GM19023 (cell line): ENCODE results near the gene HPCAL1.
A peak's percentile ranks its signal among the peaks of the same experiment; 100 is the strongest.

Experiments used
- ATAC-seq: cut with Tn5 transposase; IDR thresholded peaks from one replicate; pipeline ENCODE4 v1.9.1; 2021; ENCODE audit warnings: mild to moderate bottlenecking, moderate library complexity; ENCODE audit not compliant: unreplicated experiment

HPCAL1 gene

GRCh38 chr2:10400978-10401951 is 98.6 kb downstream of the HPCAL1 start:
- ATAC-seq, result no peak

GRCh38 chr2:10402062-10402585 is 99.4 kb downstream of the HPCAL1 start:
- no peak for ATAC-seq

- no peak for ATAC-seq
Observed at GRCh38 chr2:10402653-10403215, 100.0 kb downstream of the HPCAL1 start.

- no peak for ATAC-seq
Observed at GRCh38 chr2:10404324-10405143, 101.8 kb downstream of the HPCAL1 start.

GRCh38 chr2:10405448-10405847 is 102.7 kb downstream of the HPCAL1 start:
- no peak for ATAC-seq

GRCh38 chr2:10406016-10406415 is 103.3 kb downstream of the HPCAL1 start:
- no peak for ATAC-seq

GRCh38 chr2:10406491-10407188 is 103.9 kb downstream of the HPCAL1 start:
- ATAC-seq, result no peak

GRCh38 chr2:10407432-10407831 is 104.7 kb downstream of the HPCAL1 start:
- no peak for ATAC-seq

GRCh38 chr2:10407841-10408648 is 105.3 kb downstream of the HPCAL1 start:
- ATAC-seq, result peak; percentile 36

GRCh38 chr2:10408649-10409579 is 106.2 kb downstream of the HPCAL1 start:
- peak; percentile 61 for ATAC-seq

- peak; percentile 59 for ATAC-seq
Observed at GRCh38 chr2:10410001-10410822, 107.5 kb downstream of the HPCAL1 start.

GRCh38 chr2:10410823-10411437 is 108.2 kb downstream of the HPCAL1 start:
- ATAC-seq, result no peak

- no peak for ATAC-seq
Observed at GRCh38 chr2:10411557-10411956, 108.9 kb downstream of the HPCAL1 start.

GRCh38 chr2:10412380-10412779 is 109.7 kb downstream of the HPCAL1 start:
- no peak for ATAC-seq

GRCh38 chr2:10413503-10413902 is 110.8 kb downstream of the HPCAL1 start:
- no peak for ATAC-seq

- ATAC-seq, result no peak
Observed at GRCh38 chr2:10413991-10414451, 111.3 kb downstream of the HPCAL1 start.

GRCh38 chr2:10414591-10414990 is 111.9 kb downstream of the HPCAL1 start:
- no peak for ATAC-seq
